ENCODE measurements around the gene BPIFA3.

The BPIFA3 gene

DNA sequence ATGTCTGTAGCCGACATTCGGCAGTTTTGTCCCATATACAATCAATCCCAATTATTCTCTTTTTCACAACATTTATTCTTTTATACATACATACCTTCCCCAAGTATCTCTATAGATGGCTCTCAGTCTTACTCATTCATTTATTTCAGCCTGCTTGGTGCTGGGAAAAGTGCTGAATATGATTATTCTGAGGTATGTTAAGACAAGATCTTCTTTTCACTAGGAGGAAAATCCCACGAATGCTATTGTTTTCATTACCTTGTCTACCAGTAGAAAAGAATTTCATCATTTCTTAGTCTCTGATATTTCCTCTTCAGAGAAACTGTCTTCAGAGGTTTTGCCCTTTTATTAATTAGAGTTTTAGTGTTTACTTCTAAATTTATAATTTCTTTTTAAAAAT is 13.7 kb upstream of the BPIFA3 start:
- Histone ChIP-seq H3F3A (ENCODE audit: low read depth) (no peaks in the 10 kb centered on the region), H3K79me2 (ENCODE audit: insufficient read depth, low read length) (no peaks in the 10 kb centered on the region), H4K20me1 (ENCODE audit: insufficient read depth, low read length, poor library complexity, severe bottlenecking) (no peaks in the 10 kb centered on the region), H2AFZ (ENCODE audit: low read length) (no peak overlapping the region), H3K4me3 (ENCODE audit: low read length, poor library complexity, severe bottlenecking) (no peak overlapping the region), H3K27me3 (ENCODE audit: insufficient read depth, low read length, poor library complexity, severe bottlenecking) (no peaks in the 10 kb centered on the region), H3K9me3 (ENCODE audit: insufficient read depth, low read depth, low read length) (no peaks in the 10 kb centered on the region), H3K4me1 (ENCODE audit: insufficient read depth, low read length, poor library complexity, severe bottlenecking) (no peaks in the 10 kb centered on the region), H3K36me3 (ENCODE audit: insufficient read depth, low read length) (no peaks in the 10 kb centered on the region), H3K9ac (ENCODE audit: low read depth, low read length, poor library complexity, severe bottlenecking) (no peak overlapping the region), H3K9me2 (replicated peaks; ENCODE audit: low read depth, low read length) (no peaks in the 10 kb centered on the region), H3K4me2 (ENCODE audit: low read depth, low read length, poor library complexity, severe bottlenecking) (no peak overlapping the region)
- TF ChIP-seq, protein P1, sequence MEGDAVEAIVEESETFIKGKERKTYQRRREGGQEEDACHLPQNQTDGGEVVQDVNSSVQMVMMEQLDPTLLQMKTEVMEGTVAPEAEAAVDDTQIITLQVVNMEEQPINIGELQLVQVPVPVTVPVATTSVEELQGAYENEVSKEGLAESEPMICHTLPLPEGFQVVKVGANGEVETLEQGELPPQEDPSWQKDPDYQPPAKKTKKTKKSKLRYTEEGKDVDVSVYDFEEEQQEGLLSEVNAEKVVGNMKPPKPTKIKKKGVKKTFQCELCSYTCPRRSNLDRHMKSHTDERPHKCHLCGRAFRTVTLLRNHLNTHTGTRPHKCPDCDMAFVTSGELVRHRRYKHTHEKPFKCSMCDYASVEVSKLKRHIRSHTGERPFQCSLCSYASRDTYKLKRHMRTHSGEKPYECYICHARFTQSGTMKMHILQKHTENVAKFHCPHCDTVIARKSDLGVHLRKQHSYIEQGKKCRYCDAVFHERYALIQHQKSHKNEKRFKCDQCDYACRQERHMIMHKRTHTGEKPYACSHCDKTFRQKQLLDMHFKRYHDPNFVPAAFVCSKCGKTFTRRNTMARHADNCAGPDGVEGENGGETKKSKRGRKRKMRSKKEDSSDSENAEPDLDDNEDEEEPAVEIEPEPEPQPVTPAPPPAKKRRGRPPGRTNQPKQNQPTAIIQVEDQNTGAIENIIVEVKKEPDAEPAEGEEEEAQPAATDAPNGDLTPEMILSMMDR (conservative IDR thresholded peaks at IDR 0.05; ENCODE audit: low read length): no peak
- TF ChIP-seq EZH2phosphoT487 (IDR thresholded peaks at IDR 0.05; ENCODE audit: borderline replicate concordance): no peak

DNA sequence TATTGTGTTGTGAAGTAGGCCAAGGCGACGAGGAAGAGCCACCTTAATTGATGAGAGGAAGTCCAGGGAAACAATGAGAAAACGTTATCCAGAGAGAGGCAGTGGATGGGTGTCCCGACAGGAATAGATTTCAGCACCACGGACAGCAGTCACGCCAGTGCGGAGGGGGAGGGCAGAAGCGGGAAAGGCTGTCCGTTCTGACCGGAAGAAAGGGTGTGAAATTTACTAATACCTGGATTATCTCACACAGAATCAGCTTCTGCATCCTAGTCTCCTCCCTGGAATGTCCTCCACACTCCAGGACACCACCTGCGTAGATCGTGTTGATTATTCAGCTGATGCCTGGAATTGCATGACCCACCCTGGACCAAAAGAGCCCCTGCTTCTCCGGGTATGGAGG is 7.4 kb upstream of the BPIFA3 start:
- no peak for TF ChIP-seq EZH2phosphoT487 (IDR thresholded peaks at IDR 0.05; ENCODE audit: borderline replicate concordance)
- TF ChIP-seq, protein P1 (conservative IDR thresholded peaks at IDR 0.05; ENCODE audit: low read length): no peak
- H3K4me2 ChIP-seq (ENCODE audit: low read depth, low read length, poor library complexity, severe bottlenecking): no peak overlapping the region
- no peaks in the 10 kb centered on the region for H3K9me3 ChIP-seq (ENCODE audit: insufficient read depth, low read depth, low read length)
- H3K4me3 ChIP-seq (ENCODE audit: low read length, poor library complexity, severe bottlenecking): no peak overlapping the region
- H3K9ac ChIP-seq (ENCODE audit: low read depth, low read length, poor library complexity, severe bottlenecking): no peak overlapping the region
- H3K79me2 ChIP-seq (ENCODE audit: insufficient read depth, low read length): no peaks in the 10 kb centered on the region
- no peaks in the 10 kb centered on the region for H4K20me1 ChIP-seq (ENCODE audit: insufficient read depth, low read length, poor library complexity, severe bottlenecking)
- no peaks in the 10 kb centered on the region for H3K9me2 ChIP-seq (replicated peaks; ENCODE audit: low read depth, low read length)
- H2AFZ ChIP-seq (ENCODE audit: low read length): no peak overlapping the region
- no peaks in the 10 kb centered on the region for H3F3A ChIP-seq (ENCODE audit: low read depth)
- H3K4me1 ChIP-seq (ENCODE audit: insufficient read depth, low read length, poor library complexity, severe bottlenecking): no peaks in the 10 kb centered on the region
- no peaks in the 10 kb centered on the region for H3K27me3 ChIP-seq (ENCODE audit: insufficient read depth, low read length, poor library complexity, severe bottlenecking)
- no peaks in the 10 kb centered on the region for H3K36me3 ChIP-seq (ENCODE audit: insufficient read depth, low read length)

DNA sequence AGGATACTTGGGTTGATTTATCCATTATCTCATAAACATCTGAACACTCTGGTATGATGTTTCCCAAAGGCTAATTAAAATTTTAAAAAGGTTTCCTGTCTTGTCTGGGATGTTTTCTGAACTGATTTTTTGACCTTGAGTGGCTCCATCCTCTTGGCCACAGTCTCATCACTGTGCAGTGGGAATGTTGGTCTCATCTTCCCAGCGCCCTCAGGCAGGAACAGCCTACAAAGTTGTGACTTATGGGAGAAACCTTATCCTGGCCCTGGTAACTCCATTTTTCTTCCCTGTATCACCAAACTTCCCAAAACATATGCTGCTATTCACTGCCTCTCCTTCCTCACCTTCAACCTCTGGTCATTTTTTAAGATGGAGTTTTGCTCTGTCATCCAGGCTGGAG is 6.8 kb upstream of the BPIFA3 start:
- H3F3A ChIP-seq (ENCODE audit: low read depth): no peaks in the 10 kb centered on the region
- no peaks in the 10 kb centered on the region for H4K20me1 ChIP-seq (ENCODE audit: insufficient read depth, low read length, poor library complexity, severe bottlenecking)
- TF ChIP-seq, protein P1 (conservative IDR thresholded peaks at IDR 0.05; ENCODE audit: low read length): no peak
- no peaks in the 10 kb centered on the region for H3K9me2 ChIP-seq (replicated peaks; ENCODE audit: low read depth, low read length)
- H3K9ac ChIP-seq (ENCODE audit: low read depth, low read length, poor library complexity, severe bottlenecking): no peak overlapping the region
- H3K4me2 ChIP-seq (ENCODE audit: low read depth, low read length, poor library complexity, severe bottlenecking): no peak overlapping the region
- no peak overlapping the region for H3K4me3 ChIP-seq (ENCODE audit: low read length, poor library complexity, severe bottlenecking)
- H2AFZ ChIP-seq (ENCODE audit: low read length): no peak overlapping the region
- no peaks in the 10 kb centered on the region for H3K36me3 ChIP-seq (ENCODE audit: insufficient read depth, low read length)
- H3K9me3 ChIP-seq (ENCODE audit: insufficient read depth, low read depth, low read length): no peaks in the 10 kb centered on the region
- H3K27me3 ChIP-seq (ENCODE audit: insufficient read depth, low read length, poor library complexity, severe bottlenecking): no peaks in the 10 kb centered on the region
- no peaks in the 10 kb centered on the region for H3K4me1 ChIP-seq (ENCODE audit: insufficient read depth, low read length, poor library complexity, severe bottlenecking)
- no peaks in the 10 kb centered on the region for H3K79me2 ChIP-seq (ENCODE audit: insufficient read depth, low read length)

Data from Loucy (cell line).